SK-N-DZ (cell line): ENCODE data around the gene STX16.

ENCODE experiments used
- DNase-seq: peaks from one replicate; pipeline ENCODE4 v3.0.0-alpha.2; 2015; ENCODE audit warnings: low spot score

STX16 gene

GRCh38 chr20:58652606-58653294 is 1.7 kb downstream of the STX16 start:
- no peak for DNase-seq

DNA sequence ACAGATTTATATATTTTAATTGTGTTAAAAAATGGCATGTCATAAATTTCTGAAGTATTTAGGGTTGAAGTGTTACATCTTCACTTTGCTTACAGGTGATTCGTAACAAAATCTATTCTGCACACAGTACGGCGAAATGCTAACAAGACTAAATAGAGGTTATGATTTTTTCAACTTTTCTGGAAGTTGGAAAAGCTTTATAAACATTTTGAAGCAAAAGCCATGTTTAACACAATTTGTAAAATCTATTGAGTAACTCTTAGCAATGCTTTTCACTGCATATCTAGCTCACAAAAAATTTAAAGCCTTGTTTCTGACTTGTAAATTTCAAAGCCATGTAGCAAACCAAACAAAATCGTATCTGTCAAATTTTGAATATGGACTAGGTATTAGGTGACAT is 3.3 kb downstream of the STX16 start:
- DNase-seq: no peak

DNA sequence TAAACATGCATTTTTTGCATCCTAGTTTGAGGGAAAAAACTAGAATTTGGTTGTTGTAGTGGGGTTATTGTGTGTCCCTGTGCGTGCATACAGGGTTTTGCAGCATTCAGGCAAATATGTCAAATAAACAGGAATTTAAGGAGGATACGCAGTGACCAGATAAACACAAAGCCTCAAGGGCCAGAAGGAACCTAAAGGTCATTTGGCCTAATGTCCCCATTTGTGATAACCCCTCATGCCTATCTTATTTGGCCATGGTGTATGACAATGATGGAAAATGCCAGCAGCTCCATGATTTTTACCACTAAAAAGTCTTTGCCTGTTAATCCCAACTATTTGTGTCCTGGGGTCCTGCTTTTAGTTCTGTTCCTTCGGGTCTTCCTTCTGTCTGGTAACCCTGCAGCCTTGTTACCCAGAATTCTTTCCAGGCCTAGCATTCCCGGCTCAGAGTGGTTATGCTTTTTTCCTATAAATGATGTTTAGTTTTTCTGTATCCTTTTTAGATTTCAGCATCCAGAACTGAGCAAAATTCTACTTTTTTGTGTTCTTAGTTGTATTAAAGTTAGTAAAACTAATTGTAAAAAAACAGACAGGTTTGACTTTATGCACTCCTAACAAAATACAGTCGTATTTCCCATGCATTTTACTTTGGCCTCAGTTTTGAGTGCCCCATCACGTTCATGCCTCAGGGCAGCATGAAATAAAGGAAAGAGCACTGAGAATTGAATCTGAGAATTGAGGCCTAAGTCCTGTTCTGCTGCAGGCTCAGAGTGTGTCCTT is 4.4 kb downstream of the STX16 start:
- DNase-seq: no peak

GRCh38 chr20:58656831-58657230 is 5.7 kb downstream of the STX16 start:
- DNase-seq: no peak

DNA sequence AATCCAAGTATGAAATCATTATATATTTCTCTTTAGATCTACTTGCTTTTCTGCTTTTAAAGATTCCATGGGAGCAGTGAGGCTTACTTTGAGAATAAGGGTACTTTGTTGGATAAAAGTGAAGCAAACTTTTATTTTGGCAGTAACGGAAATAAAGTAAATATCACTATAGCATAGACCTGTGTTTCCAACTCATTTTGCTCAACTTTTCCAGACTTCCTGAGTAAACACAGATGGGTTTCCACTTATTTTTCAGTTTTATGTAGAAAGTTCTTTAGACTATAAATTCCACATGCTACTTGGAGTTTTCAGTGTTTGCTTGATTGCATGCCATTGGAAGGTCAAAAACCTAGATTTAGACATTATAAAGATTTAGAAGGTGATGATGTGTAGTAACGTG is 6.2 kb downstream of the STX16 start:
- DNase-seq: no peak

GRCh38 chr20:58657986-58658385 is 6.9 kb downstream of the STX16 start:
- no peak for DNase-seq

DNA sequence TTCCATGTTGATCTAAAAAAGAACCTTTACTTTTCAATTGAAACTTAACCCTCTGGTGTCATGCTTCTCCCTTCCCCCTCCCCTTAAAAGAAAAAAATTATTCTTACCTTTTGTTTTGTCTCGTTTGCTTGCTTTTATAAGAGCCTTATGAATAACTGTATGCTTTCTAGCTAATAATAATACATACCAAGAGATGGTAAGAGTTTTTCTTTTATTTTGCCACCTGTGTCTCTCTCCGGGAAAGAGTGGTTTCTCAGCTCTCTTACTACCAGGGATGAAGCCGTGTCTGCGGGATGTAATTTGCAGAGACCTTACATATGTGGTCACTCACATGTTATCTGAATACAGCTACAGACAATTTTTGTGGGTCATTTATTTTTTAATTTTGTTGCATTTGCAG is 7.7 kb downstream of the STX16 start:
- DNase-seq: no peak

DNA sequence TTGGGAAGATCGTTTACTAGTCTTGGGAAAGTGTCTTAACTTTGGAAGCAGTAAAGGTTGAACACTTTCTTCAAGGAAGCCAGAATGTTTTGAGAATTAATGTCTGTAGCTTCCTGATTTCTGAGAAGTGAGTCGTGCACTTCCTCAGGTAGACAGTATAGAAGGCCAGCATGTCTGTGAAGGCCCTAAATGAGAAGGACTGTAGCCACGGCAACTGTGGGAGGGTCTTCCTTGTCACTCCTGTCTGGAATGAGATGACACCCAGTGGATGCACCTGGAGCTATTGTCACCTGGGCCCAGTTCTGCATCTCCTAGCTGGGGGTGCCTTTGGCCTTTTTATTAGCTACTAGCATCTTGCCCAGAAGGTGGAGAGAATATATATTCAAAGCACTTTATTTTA is 8.8 kb downstream of the STX16 start:
- no peak for DNase-seq

DNA sequence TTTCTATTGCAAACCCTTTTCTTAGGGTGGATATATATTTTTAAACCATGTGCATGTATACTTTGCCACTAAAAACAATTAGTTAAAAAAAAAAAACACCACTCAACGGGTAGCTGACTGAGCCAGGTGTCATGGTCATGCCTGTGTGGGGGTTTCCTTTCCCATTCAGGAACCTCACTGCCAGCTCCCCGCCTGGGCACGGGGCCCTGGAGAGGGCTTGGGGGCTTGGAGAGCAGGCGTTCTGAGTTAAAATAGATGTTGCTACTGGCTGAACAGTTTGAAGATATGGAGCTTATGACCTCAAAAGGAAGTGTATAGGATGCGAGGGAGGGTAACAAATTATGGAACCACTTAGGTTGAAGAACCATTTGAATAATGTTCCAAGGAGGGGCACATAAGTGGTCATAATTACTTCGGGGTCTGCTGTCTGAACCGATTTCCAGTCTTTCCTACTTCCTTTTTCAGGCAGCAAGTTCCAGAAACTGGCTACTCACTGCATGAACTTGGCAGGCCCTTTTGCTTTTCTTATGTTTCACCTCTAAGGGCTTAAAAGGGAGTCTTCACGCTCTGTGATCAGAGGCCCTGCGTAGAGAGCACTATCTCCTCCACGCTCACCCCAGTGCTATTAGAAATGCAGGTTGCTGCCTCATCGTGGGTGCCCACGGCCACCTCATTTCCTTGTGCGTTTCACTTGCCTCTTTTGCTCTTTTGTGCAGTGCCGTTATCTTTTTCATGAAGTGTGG is 9.9 kb downstream of the STX16 start:
- no peak for DNase-seq

GRCh38 chr20:58661598-58662473 is 10.8 kb downstream of the STX16 start:
- DNase-seq: no peak

DNA sequence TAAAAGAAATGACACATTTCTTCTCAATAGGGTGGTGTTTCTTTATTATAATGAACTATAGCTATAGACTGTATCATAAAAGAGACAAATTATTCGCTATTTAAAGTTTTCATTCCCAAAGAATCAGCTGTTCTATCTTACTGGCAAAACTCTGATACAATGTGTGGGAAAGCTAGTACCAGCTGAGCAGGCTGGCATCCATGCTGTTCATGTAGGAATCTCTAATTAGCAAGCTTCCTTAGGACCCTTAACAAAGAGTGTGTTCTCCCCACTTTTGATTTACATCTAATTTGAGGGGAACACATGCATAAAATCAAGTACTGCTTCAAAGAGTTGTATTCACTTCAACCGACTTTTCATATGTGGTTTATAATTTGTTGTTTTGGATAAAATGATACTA is 13.2 kb downstream of the STX16 start:
- DNase-seq: no peak

DNA sequence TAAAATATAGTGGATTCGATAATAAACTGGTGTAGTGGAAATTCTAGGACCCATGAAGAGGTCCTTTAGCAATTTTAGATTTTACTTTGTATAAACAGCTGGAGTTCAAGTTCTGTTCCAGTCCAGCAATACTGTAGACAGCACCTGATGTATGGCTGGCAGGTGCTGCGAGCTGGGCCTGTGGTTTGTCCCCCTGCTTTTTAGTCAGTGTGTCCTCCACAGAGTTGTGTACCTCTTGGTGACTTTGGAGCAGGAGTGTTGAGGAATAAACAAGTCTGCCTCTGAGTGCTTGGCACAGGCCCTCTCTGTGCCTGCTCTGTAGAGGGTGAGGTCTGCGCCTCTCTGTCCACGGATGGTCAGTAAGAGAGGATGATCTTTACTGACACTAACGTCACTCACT is 13.8 kb downstream of the STX16 start:
- DNase-seq: no peak

- no peak for DNase-seq
Observed at GRCh38 chr20:58665606-58666005, 14.5 kb downstream of the STX16 start.

GRCh38 chr20:58666702-58667101 is 15.6 kb downstream of the STX16 start:
- no peak for DNase-seq

DNA sequence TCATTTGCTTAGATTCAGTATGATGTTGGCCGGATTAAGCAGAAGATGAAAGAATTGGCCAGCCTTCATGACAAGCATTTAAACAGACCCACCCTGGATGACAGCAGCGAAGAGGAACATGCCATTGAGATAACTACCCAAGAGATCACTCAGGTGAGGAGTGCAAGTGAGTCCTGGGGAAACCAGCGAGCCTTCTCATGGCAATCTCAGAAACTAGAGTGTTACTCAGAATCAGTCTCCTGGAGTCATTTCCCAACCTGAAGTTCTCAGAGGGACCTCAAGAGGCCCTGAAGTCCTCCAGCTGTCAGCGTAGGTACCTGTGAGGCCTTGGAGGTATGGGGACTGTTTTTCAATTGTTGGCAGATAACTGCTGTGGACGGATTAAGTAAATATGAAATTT is 16.9 kb downstream of the STX16 start:
- DNase-seq: no peak

DNA sequence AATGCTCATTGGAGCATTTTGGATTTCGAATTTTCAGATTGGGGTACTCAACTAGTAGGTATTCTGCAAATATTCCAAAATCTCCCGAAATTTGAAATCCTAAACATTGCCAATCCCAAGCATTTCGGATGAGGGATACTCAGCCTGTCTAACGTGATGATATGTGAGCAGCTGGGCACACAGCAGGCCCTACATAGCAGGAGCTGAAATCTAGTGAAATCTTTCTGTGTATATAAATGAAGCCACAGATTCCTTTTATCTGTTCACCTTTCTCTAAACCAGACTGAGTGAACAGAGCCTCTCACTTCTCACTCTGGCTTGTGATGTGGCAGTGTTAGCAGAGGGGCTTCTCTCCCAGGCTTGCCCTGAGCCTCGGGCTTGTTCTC is 17.8 kb downstream of the STX16 start:
- no peak for DNase-seq

DNA sequence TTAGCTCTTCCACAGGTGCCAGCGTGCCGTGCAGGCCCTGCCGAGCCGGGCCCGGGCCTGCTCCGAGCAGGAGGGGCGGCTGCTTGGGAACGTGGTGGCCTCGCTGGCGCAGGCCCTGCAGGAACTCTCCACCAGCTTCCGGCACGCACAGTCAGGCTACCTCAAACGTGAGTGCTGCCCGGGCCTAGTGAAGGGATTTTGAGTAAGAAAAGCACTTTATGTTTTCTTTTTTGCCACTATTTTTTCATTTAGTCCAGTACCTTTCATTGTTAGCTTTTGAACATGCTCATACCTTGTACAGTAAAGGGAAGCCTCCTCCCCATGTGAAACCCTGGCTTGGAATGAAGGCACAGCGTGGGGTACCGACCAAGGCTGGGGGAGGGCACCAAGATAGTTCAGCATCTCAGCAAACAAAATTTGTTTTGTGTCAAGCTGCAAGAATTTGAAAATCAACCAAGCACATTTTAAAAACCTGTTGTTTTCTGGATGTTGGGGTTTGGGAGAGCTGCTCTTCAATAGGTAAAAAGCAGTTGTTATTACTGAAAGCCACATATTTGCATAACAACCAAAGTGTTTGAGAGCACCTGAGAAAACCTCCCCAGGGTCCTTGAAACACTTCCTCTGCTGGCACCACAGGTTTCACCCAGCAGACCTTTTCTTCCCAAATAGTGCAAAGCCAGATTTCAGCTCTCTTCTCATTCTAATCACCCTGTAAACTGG is 18.4 kb downstream of the STX16 start:
- no peak for DNase-seq

DNA sequence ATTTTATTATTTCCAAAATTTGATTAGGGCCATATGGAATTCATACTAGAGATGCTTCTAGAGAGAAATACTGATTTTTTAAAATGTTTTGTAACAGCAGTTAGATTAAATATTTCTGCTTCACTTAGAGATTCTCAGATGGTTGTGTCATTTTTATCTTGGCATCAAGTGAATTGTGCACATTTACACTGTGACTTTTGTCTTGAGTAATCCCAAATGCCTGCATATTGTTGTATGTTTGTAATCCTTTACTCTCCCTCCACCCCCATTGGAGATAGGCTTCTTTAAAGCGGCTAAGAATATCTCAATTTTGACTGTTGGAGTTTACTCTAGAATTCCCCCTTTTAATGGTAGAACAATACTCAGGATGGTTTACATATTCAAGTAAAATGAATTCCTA is 19.0 kb downstream of the STX16 start:
- DNase-seq: no peak

GRCh38 chr20:58670659-58671058 is 19.6 kb downstream of the STX16 start:
- DNase-seq: no peak

GRCh38 chr20:58673119-58673518 is 22.0 kb downstream of the STX16 start:
- no peak for DNase-seq

GRCh38 chr20:58675146-58675584 is 24.1 kb downstream of the STX16 start:
- DNase-seq: no peak
